ENCODE results near the gene RPL7A.
"Not testable (repeated sequence)": the region's sequence is repeated elsewhere in the genome, so short reads cannot be mapped to it uniquely, and the experiment has no call there.

The RPL7A gene

DNA sequence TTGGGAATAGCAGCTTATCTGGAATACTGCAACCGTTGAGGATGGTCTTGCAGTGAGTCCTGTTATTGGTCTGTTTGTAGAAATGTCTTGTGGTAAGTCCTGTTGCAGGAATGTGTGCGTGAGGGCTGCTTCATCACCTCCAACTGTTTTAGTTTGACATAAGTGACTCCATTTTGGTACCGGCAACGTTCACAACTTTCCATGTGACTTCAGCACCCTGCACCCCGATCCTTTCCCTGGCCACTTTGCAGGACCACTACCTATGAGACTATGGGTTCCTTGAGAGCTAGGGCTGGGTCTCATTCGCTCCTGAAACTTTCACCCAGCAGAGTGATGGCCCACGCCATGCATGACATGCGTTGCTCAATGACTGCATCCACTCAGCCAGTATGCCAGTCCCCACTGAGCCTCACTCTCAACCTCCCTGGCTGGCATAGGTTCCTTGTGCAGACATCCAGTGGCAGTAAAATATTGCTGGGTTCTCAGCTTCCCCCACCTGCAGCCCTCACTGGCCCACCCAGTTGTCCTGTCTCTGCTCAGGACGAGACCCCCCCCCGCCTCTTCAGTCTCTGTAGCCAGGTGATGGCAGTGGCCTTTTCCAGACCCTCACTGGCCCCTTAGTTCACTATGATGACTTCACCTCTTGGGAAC lies 20.1 kb upstream of the RPL7A start:
- DNase-seq (ENCODE audit: low read depth in 2 of 2, low spot score in 1 of 2) = no peak

DNA sequence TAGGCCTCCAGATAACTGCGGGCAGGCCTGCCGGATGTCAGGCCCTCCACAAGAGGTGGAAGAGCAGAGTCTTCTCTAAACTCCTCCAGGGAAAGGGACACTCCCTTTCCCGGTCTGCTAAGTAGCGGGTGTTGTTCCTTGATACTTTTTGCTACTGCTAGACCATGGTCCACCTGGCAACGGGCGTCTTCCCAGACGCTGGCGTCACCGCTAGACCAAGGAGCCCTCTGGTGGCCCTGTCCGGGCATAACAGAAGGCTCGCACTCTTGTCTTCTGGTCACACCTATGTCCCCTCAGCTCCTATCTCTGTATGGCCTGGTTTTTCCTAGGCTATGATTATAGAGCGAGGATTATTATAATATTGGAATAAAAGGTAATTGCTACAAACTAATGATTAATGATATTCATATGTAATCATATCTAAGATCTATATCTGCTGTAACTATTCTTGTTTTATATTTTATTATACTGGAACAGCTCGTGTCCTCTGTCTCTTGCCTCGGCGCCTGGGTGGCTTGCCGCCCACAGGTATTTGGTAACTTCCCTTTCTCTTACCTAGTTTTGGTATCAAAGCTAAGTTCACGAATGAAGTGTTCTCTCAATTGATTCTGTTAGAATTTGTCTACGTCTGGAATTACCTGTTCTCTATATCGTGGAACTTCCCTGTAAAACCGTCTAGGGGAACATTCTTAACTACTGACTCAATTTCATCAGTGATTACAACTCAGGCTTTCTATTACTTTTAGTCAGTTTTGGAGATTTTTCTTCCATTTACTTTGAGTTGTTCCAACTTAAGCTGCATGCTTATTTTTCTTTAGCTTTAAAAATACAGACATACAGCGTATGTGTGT lies 18.5 kb upstream of the RPL7A start:
- DNase-seq (ENCODE audit: low read depth in 2 of 2, low spot score in 1 of 2) = not testable (repeated sequence)

DNA sequence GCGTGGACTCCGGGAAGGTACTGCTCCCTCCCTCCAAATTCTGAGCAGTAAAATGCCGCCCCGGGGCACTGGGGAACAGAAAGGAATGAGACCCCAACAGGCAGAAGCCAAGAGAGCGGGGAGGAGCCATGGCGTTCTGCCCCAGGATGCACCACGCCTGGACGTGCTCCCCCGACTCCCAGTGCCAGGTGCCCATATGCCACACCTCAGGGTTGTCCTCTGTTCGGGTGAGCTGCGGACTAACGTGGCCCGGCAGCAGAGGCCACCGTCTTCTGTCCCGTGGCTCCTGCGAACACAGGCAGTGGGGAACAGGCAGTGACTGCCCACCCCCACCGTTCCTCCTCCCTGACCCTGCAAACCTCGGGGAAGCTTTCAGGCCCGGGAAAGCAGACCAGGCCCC lies 16.8 kb upstream of the RPL7A start:
- no peak for DNase-seq (ENCODE audit: low read depth in 2 of 2, low spot score in 1 of 2)

DNA sequence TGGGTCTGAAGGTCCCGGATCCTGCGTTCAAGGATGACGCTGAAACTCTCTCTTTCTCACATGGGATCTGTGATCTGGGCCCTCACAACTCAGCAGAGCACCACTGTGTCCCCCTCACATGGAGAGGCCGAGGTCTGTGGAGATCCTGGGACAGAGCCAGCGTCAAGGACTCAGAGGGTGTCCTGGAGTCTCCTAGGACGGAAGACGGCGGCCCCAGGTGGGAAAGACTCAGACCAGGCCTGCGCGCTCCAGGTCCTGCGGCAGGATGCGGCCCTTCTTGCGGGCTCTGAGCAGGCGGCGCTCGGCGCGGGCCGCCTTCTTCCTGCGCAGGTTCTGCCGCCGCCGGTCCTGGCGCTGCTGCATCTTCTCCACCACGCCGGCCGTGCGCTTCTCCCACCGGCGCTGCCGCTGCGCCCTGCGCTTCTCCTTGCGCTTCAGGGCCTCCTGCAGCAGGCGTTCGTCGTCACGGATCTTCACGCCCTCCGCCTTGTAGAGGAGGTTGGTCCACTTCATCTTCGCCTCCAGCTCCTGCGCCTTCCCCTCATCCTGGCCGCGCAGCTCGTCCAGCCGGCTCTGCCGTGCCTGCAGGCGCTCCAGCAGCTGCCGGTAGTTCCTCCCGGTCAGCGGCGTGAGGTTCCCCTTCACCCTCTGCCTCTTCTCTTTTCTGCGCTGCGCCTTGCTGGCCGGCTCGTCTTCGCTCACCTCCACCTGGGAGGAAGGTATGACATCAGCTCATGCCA lies 16.2 kb upstream of the RPL7A start:
- DNase-seq (ENCODE audit: low read depth in 2 of 2, low spot score in 1 of 2) = no peak

DNA sequence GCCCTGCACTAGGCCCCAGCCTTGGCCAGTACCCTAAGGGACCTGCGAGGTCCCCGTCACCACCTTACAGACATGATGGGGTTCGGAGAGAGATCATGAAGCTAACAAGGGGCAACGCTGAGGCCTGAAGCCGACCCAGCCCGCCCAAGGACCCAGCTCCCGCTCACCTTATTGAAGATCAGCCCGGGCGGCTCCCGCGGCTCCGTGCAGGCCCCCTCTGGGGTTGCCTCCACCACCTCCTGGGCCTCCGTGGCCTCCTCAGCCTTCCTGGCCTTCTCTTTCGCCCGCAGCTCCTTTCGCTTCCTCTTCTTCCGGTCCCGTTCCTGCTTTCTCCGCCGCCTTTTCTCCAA lies 15.7 kb upstream of the RPL7A start:
- no peak for DNase-seq (ENCODE audit: low read depth in 2 of 2, low spot score in 1 of 2)

DNA sequence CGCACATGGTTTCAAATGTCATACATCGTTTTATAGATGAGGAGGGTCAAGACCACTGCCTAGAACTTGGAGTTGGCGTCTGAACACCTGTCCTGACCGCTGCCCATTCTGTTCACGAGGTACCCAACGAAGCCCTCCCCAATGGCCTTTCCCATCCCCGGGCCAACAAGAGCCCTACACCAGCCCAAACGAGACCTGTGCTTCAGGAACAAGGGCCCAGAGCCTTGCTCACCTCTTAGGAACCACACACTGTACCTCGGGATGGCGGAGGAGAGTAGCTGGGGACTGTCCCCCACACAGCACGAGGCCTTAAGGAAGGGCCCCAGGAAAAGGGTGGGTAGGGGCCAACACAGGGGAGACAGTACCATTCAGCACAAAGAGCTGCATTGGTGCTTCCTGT lies 15.0 kb upstream of the RPL7A start:
- no peak for DNase-seq (ENCODE audit: low read depth in 2 of 2, low spot score in 1 of 2)

DNA sequence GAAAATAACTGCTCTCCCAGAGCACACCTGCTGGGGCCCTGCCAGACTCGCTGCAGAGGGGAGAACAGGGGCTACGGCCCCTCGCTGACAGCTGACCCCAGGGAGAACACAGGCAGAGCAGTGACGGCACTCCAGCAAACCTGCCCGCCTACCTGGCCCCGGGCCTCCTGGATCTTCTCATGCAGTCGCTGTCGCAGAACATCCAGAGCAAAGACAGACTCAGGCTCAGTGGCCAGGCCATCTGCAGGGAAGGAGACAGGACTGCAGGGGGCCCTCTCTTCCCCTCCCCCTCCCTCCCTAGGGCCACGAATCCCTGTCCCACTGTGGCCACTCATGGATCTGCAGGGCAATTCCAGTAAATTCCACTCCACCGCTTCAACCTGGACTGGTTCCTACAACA lies 14.5 kb upstream of the RPL7A start:
- no peak for DNase-seq (ENCODE audit: low read depth in 2 of 2, low spot score in 1 of 2)

DNA sequence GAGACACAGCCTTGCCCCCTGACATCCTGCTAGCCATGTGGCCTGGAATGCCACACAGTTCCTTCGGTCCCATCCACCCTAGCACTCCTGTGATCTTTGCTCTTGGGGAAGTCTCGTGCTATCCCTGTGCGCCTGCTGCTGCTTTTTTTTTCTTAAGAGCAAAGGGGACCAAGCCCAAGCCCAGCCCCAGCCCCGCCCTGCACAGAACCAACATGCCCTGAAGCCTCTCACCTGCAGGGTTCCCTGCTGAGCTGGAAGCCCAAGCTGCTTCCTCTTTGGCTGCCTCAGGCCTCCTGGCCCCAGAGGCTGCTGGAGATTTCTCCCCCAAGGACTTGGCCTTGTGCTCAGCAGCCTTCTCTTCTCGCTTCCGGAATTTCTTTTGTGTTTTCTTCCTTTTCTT lies 13.9 kb upstream of the RPL7A start:
- no peak for DNase-seq (ENCODE audit: low read depth in 2 of 2, low spot score in 1 of 2)

DNA sequence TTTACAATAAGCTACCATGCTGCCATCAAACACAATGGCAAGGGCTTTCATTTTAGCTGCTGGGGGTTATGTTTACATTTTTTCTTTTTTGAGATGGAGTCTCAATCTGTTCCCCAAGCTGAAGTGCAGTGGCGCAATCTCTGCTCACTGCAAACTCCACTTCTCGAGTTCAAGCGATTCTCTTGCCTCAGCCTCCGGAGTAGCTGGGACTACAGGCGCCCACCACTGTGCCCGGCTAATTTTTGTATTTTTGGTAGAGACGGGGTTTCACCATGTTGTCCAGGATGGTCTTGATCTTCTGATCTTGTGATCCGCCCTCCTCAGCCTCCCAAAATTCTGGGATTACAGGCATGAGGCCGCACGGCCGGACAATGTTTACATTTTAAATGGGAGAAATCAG lies 13.1 kb upstream of the RPL7A start:
- not testable (repeated sequence) for DNase-seq (ENCODE audit: low read depth in 2 of 2, low spot score in 1 of 2)

DNA sequence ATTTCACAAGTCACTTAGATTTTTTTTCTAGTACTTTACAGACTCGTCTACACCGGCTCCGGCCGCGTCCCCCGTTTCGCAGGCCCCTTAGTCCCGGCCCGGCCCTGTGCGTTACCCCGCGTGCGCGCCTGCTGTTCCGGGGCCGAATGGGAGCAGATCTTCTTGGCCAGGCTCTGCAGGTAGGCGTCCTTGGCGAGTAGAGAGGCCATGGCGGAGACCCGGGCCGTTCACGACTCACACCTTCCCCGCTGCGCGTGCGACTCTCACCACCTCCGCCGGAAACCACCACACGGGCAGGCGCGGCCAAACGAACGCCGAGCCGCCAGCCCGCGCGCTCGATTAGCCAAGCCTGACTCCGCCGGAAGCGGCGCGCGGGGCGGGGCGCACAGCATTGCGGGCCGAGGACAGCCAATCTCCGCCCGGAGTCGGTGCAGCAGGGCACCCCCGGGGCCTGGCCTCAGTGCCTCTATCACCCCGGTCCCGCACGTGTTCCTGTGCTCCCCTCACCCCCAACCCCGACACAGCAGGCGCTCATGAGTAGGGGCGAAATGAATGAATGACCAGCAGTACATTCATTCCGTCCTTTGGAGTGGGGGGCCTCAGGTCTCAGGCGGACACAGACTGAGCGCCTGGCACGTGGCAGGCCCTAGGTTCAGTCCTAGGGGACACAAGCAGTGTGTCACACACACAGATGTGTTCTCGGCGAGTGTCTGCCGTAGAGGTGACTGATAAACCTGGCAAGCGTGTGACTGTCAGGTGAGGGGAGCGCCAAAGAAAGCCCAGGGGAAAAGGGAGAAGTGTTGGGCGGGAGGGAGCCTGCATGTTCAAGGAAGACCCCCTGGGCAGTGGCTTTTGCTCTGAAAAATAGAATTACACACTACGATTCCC lies 11.8 kb upstream of the RPL7A start, which contains the start of gene SURF6:
Gene SURF6, minus strand, starts transcription at position 265 of the 888 bp plus-strand sequence. Its CDS starts 56 bp downstream, at position 209.
- peak; percentile 85 to 89 for DNase-seq (ENCODE audit: low read depth in 2 of 2, low spot score in 1 of 2)

DNA sequence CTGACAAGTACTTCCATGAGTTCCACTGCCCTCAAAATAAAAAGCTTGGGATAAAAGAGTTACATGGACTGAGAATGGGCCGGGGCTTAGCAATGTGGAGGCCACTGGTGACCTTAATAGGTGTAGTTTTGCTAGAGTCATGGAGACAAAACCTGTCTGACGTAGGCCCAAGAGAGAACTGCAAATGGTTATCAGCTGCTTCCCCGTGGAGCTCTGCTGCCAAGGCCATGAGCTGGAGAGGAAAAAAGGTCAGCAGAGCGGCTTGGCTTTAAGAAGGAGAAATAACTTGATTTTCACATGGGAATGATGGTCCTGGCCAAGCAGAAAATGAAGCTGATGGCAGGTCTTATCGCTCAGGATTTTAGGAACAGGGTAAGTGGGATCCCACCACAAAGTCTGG lies 8.4 kb upstream of the RPL7A start:
- no peak for DNase-seq (ENCODE audit: low read depth in 2 of 2, low spot score in 1 of 2)

DNA sequence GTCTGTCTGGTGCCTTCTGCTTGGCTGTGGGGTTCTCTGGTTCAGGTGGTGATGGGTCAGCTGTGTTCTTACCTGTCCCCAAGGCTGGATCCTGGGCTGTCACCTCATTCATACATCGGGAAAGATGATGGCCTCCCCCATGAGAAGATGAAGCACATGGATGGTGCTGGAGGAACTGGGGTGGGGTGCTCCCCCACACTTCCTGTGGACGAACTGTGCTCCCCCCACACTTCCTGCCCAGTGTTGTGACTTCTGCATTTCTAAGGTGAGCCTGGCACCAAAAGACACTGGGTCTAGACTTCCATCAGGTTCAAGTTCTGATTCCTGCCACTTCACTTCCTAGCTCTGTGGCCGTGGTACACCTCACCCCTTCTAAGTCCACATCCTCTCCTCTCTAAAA lies 7.8 kb upstream of the RPL7A start:
- no peak for DNase-seq (ENCODE audit: low read depth in 2 of 2, low spot score in 1 of 2)

DNA sequence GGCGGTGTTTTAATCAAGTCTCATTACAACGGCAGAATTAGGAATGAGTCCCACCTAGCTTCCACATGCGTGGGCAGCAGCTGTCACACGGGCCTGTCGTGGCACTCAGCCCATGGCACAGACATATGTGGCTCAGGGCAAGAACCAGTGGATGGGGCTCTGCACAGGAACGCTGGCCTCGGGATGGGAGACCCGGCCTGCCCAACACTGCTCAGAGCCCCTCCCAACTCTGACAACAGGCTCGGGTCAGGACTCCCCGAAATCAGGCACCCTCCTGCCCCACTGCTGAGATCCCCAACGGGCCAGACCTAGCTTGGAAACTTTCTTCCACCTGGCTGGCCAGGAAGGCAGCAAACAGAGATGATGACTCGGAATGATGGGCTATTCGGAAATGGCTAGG lies 7.1 kb upstream of the RPL7A start:
- no peak for DNase-seq (ENCODE audit: low read depth in 2 of 2, low spot score in 1 of 2)

DNA sequence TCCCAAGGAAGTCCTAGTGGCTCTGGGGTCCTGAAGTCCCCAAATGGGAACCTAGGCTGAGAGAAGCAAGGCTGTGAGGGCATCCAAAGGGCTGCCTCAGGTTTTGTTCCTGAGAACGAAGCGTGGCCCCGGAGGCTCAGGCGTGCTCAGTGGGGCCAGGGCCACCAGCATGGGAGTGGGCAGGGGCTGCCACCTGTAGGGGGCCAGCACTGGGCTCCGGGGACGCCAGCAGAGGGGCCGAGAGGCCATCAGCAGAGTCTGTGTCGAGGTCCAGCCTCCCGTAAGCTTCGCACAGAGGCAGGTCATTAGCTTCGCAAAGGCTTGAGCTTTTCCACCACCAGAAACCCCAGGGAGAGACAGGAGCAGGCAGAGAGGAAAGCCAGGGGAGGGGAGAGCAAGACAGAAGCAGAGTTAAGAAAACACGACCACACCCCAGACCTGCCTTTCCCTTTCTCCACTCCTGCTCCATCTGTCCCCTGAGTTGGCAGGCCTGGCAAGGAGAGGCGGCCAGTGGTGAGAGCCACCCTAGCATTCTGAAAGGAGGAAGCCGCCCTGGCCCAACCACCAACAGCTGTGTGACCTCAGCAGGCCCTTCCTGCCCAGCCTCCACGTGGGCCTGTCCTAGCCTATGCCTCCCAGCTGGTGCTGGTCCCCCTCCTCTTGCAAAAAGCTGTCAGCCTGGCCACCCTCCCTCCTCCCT lies 6.5 kb upstream of the RPL7A start:
- DNase-seq (ENCODE audit: low read depth in 2 of 2, low spot score in 1 of 2) = no peak

DNA sequence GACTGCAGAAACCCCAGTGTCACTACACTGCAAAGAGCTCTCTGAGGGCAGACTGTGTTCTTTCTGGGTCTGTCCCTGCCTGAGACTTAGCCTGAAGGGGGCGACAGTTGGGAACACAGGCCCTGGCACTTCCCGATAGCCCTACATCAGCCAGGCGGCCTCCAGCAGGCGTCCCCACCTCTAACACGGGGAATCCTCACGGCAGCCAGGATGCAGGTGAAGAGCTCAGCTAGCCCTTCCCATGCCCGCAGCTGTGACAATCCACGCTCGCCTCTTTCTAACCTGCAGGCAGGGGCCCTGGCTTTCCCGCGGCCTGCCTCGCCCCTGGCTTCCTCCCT lies 6.0 kb upstream of the RPL7A start:
- DNase-seq (ENCODE audit: low read depth in 2 of 2, low spot score in 1 of 2) = no peak

DNA sequence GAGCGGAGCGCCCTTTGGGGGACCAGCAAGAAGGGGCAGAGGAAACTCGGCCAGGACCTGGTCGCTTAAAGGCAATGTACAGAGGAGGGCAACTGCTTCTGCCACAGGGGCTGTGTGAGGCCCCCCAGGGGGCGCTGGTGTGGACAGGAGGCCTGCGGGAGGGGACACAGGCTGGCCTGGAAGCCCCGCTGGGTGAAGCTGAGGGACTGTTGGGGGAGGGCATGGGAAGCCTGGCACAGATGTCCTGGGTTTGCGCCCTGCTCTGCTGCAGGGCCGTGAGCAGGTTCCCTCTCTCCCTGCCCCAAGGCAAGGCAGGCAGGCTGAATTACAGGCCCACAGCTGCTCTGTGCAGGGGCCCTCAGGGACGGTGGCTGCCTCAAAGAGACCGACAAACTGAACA lies 5.4 kb upstream of the RPL7A start:
- DNase-seq (ENCODE audit: low read depth in 2 of 2, low spot score in 1 of 2) = no peak

DNA sequence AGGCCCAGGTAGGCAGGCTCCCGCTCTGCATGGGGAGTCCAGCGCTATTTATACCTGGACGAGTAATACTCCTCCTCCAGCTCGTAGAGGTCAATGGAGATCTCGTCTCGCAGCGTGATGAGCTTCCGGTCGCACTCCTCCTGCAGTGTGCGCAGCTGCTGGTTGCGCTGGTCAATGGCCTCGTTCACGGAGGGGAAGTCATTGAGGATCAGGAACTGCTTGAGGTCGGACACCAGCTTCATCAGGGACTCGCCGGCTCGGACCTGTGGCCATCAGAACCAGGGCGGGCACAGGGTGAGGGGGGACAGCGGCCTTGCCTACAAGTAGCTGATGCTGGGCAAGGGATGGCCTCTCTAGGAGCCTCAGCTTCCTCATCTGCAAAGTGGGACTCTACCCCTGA lies 3.9 kb upstream of the RPL7A start:
- no peak for DNase-seq (ENCODE audit: low read depth in 2 of 2, low spot score in 1 of 2)

DNA sequence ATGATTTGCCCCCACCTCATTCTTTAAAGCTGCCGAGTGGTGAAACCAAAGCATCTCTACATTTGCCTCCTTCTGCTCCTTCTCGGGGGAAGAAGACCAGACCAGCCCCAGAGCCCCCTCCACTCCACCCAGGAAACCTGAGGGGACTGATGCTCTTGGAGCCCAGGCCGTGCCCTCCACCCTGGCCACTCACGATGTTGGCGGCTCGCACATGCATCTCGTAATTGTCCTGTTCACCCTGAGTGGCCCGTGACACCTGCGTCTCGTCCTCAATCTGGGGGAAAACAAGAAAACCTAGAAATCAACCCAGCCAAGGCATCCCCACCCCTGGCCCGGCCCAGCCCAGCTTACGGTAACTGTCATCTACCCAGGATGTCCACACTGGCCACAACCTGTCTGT lies 3.0 kb upstream of the RPL7A start:
- DNase-seq (ENCODE audit: low read depth in 2 of 2, low spot score in 1 of 2) = no peak

DNA sequence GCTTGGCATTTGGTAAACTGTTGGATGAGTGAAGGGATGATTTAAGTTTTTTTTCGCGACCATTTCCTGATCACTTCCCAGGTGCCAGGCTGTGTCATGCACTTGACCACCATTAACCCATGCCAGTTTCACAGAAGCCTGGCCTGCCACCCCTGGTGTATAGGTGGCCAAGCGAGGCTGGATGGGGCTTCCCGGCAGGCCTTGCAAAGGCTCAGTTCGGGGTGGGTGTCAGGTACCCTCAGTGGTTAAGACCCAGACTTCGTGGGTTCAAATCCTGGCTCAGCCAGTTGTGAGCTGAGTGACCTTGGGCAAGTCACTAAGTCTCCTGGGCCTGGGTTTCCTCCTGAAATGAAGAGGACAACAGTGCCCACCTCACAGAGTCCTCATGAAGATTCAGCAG lies 2.4 kb upstream of the RPL7A start:
- DNase-seq (ENCODE audit: low read depth in 2 of 2, low spot score in 1 of 2) = no peak

DNA sequence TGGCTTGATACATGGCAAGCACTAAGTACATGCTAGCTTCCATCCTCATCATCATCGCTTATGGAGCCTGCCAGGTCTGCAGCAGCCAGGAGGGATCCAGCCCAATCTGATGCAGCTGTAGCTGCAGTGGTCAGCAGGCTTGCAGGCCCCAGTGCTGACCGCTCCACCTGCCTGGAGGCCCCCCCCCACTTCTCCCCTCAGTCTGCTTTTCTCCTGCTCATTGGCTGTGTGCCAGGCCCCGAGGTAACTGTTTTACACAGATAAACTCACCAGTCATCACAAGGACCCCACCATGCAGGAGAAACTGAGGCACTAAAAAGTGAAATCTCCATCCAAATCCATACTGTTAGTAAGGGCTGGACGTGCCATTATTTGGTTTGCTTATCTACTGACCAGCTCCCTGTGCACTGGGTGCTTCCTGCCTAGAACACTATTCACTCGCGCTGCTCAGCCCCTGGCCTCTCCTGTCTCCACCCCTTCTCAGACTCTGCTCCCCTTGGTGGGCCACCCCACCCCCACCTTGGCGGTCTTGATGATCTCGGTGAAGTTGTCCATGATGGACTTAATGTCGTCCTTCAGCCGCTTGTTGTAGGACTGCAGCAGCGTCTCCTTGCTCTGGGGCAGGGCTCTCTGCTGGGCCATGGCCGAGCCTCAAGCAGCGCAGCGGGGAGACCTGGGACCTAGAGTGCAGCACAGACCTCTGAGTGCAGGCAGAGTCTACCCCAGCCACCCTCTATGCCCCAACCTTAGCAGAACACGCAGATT lies 1.8 kb upstream of the RPL7A start:
- no peak for DNase-seq (ENCODE audit: low read depth in 2 of 2, low spot score in 1 of 2)

Data from stimulated activated CD8-positive, alpha-beta memory T cell treated with anti-CD3 and anti-CD28 coated beads, Interleukin-4, amount 100 ng/mL, for 4 hours (primary cell).